ENCODE measurements around the gene ARID4B. TPM values are rescaled to one million over a fixed set of nuclear protein-coding genes. Genes with fewer than 3 reads are reported as not detected.

The ARID4B gene
- polyA plus RNA-seq, 1 donor (not counting 4 experiments of a cell fraction or from before 2014, with no cell fraction given): 12.7 TPM

DNA sequence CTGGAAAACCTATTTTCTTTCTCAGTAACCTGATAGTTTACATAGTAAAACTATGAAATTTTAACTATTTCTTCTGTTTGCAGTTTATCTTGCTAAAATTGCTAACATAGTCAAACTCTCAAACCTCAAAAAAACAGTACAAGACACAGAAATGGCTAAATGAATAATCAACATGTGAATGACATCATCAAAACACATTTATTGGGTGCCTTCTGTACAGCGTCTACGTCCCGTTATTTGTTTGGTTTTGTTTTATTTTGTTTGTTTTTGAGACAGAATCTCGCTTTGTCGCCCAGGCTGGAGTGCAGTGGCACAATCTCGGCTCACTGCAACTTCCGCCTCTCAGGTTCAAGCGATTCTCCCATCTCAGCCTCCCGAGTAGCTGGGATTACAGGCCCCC, 178.2 kb downstream of the ARID4B start:
- H3K79me2 ChIP-seq (ENCODE audit: control insufficient read depth, insufficient read depth, low read length): peaks cover 13% of the 10 kb centered on the region
- no peak for TF ChIP-seq EZH2 (IDR thresholded peaks at IDR 0.05; ENCODE audit: low read length)
- TF ChIP-seq, protein P1, sequence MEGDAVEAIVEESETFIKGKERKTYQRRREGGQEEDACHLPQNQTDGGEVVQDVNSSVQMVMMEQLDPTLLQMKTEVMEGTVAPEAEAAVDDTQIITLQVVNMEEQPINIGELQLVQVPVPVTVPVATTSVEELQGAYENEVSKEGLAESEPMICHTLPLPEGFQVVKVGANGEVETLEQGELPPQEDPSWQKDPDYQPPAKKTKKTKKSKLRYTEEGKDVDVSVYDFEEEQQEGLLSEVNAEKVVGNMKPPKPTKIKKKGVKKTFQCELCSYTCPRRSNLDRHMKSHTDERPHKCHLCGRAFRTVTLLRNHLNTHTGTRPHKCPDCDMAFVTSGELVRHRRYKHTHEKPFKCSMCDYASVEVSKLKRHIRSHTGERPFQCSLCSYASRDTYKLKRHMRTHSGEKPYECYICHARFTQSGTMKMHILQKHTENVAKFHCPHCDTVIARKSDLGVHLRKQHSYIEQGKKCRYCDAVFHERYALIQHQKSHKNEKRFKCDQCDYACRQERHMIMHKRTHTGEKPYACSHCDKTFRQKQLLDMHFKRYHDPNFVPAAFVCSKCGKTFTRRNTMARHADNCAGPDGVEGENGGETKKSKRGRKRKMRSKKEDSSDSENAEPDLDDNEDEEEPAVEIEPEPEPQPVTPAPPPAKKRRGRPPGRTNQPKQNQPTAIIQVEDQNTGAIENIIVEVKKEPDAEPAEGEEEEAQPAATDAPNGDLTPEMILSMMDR (optimal IDR thresholded peaks at IDR 0.05 in 1 of 3, IDR thresholded peaks at IDR 0.05 in 1 of 3, conservative IDR thresholded peaks at IDR 0.05 in 1 of 3; ENCODE audit: extremely low read depth in 1 of 3, insufficient read depth in 2 of 3, low read length in 3 of 3): no peak
- no peaks in the 10 kb centered on the region for H3K9me3 ChIP-seq (ENCODE audit: control insufficient read depth, low read depth, low read length)
- H3K4me3 ChIP-seq (ENCODE audit: control insufficient read depth in 2 of 3, extremely low read depth in 1 of 3, insufficient read depth in 2 of 3, low read depth in 1 of 3, low read length in 3 of 3): no peak overlapping the region
- FAIRE-seq: no peak
- no peak overlapping the region for H3K27ac ChIP-seq (ENCODE audit: control insufficient read depth, insufficient read depth, low read length)
- dilution Hi-C loops (cut with MboI; ENCODE audit: extremely low pct_ligation_motif_present, low sequenced_read_pairs): no loop called here
- no peak overlapping the region for H3K9ac ChIP-seq (ENCODE audit: control insufficient read depth, extremely low read depth, insufficient read depth, low read length)
- no peaks in the 10 kb centered on the region for H4K20me1 ChIP-seq (ENCODE audit: control insufficient read depth, extremely low read depth, insufficient read depth, low read length)
- no peak for DNase-seq (ENCODE audit: low read depth, low spot score)
- H3K9me1 ChIP-seq (ENCODE audit: control insufficient read depth, extremely low read depth, insufficient read depth, low read length): no peaks in the 10 kb centered on the region
- H3K27me3 ChIP-seq (ENCODE audit: control insufficient read depth, extremely low read depth, insufficient read depth, low read length): no peaks in the 10 kb centered on the region
- H3K36me3 ChIP-seq (ENCODE audit: control insufficient read depth in 2 of 2, extremely low read depth in 1 of 2, insufficient read depth in 2 of 2, low read length in 2 of 2): peaks cover 22 to 33% of the 10 kb centered on the region in 2 experiments
- no peak overlapping the region for H2AFZ ChIP-seq (ENCODE audit: control insufficient read depth, low read length)
- no peaks in the 10 kb centered on the region for H3K4me1 ChIP-seq (ENCODE audit: control insufficient read depth, extremely low read depth, insufficient read depth, low read length)
- H3K4me2 ChIP-seq (ENCODE audit: control insufficient read depth, extremely low read depth, insufficient read depth, low read depth, low read length): no peak overlapping the region

DNA sequence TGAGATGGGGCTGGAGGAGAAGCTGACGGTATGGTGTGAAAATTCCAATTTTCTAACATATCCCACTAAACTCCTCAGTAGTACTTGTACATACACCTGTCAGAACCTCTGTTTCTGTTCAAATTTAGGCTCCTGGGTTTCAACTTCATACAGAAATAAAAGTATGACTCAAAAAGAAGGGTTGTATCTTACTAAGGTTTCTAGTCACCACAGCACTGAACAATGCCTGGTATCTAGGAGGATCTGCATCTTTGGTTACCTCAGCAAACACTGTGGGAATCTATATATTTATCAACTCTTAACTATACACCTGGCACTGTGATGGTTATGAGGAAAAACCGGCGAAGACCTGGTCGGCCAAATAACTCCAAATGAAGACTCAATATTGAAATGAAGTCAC, 180.7 kb downstream of the ARID4B start:
- Histone ChIP-seq H3K79me2 (ENCODE audit: control insufficient read depth, insufficient read depth, low read length) (peaks cover 15% of the 10 kb centered on the region), H3K9ac (ENCODE audit: control insufficient read depth, extremely low read depth, insufficient read depth, low read length) (no peak overlapping the region), H4K20me1 (ENCODE audit: control insufficient read depth, extremely low read depth, insufficient read depth, low read length) (no peaks in the 10 kb centered on the region), H3K4me2 (ENCODE audit: control insufficient read depth, extremely low read depth, insufficient read depth, low read depth, low read length) (no peak overlapping the region), H3K4me1 (ENCODE audit: control insufficient read depth, extremely low read depth, insufficient read depth, low read length) (no peaks in the 10 kb centered on the region), H3K27ac (ENCODE audit: control insufficient read depth, insufficient read depth, low read length) (no peak overlapping the region), H3K27me3 (ENCODE audit: control insufficient read depth, extremely low read depth, insufficient read depth, low read length) (no peaks in the 10 kb centered on the region), H3K9me1 (ENCODE audit: control insufficient read depth, extremely low read depth, insufficient read depth, low read length) (no peaks in the 10 kb centered on the region), H3K4me3 (ENCODE audit: control insufficient read depth in 2 of 3, extremely low read depth in 1 of 3, insufficient read depth in 2 of 3, low read depth in 1 of 3, low read length in 3 of 3) (no peak overlapping the region), H3K36me3 (ENCODE audit: control insufficient read depth in 2 of 2, extremely low read depth in 1 of 2, insufficient read depth in 2 of 2, low read length in 2 of 2) (peaks cover 20 to 26% of the 10 kb centered on the region in 2 experiments), H3K9me3 (ENCODE audit: control insufficient read depth, low read depth, low read length) (no peaks in the 10 kb centered on the region), H2AFZ (ENCODE audit: control insufficient read depth, low read length) (no peak overlapping the region)
- dilution Hi-C loops (cut with MboI; ENCODE audit: extremely low pct_ligation_motif_present, low sequenced_read_pairs): no loop called here
- DNase-seq (ENCODE audit: low read depth, low spot score): no peak
- TF ChIP-seq, protein P1 (optimal IDR thresholded peaks at IDR 0.05 in 1 of 3, IDR thresholded peaks at IDR 0.05 in 1 of 3, conservative IDR thresholded peaks at IDR 0.05 in 1 of 3; ENCODE audit: extremely low read depth in 1 of 3, insufficient read depth in 2 of 3, low read length in 3 of 3): no peak
- TF ChIP-seq EZH2 (IDR thresholded peaks at IDR 0.05; ENCODE audit: low read length): no peak
- no peak for FAIRE-seq

Measured in keratinocyte (primary cell).